ENCODE data around the gene ITPK1. TPM values are rescaled to one million over a fixed set of nuclear protein-coding genes. Genes with fewer than 3 reads are reported as not detected.

ITPK1 gene
- total and polyA plus RNA-seq, 2 experiments from 2014 or later, result 33.0 to 42.9 TPM

GRCh38 chr14:93094121-93094918, 21.4 kb downstream of the ITPK1 start:
- Histone ChIP-seq H3K36me3 (no peaks in the 10 kb centered on the region), H3K9me3 (ENCODE audit: low read depth) (no peaks in the 10 kb centered on the region), H3K27me3 (no peaks in the 10 kb centered on the region), H3K27ac (no peak overlapping the region), H3K4me3 (no peak overlapping the region), H3K4me1 (ENCODE audit: low read depth) (peaks cover 11% of the 10 kb centered on the region)
- DNase-seq (ENCODE audit: low read depth in 1 of 2, low spot score in 1 of 2), result no peak
- no peak for TF ChIP-seq CTCF (IDR thresholded peaks at IDR 0.05; ENCODE audit: low read depth, low read length)

GRCh38 chr14:93092606-93093556, 22.8 kb downstream of the ITPK1 start:
- Histone ChIP-seq H3K4me1 (ENCODE audit: low read depth) (peaks cover 11% of the 10 kb centered on the region), H3K36me3 (no peaks in the 10 kb centered on the region), H3K9me3 (ENCODE audit: low read depth) (no peaks in the 10 kb centered on the region), H3K4me3 (no peak overlapping the region), H3K27ac (no peak overlapping the region), H3K27me3 (no peaks in the 10 kb centered on the region)
- TF ChIP-seq CTCF (IDR thresholded peaks at IDR 0.05; ENCODE audit: low read depth, low read length), result no peak
- no peak for DNase-seq (ENCODE audit: low read depth in 1 of 2, low spot score in 1 of 2)

GRCh38 chr14:93091666-93092065, 24.1 kb downstream of the ITPK1 start:
- no peak for DNase-seq (ENCODE audit: low read depth in 1 of 2, low spot score in 1 of 2)
- Histone ChIP-seq H3K4me1 (ENCODE audit: low read depth) (peaks cover 11% of the 10 kb centered on the region), H3K36me3 (no peaks in the 10 kb centered on the region), H3K9me3 (ENCODE audit: low read depth) (no peaks in the 10 kb centered on the region), H3K4me3 (no peak overlapping the region), H3K27ac (no peak overlapping the region), H3K27me3 (no peaks in the 10 kb centered on the region)
- no peak for TF ChIP-seq CTCF (IDR thresholded peaks at IDR 0.05; ENCODE audit: low read depth, low read length)

- H3K27ac ChIP-seq, result peak overlapping the region; percentile 25
Measured at GRCh38 chr14:93090826-93091555, 24.7 kb downstream of the ITPK1 start.

More at GRCh38 chr14:93090826-93091555, 24.7 kb downstream of the ITPK1 start:
- peak in 1 of 2 donors; percentile 31 for DNase-seq (ENCODE audit: low read depth in 1 of 2, low spot score in 1 of 2)
- Histone ChIP-seq H3K4me1 (ENCODE audit: low read depth) (peaks cover 18% of the 10 kb centered on the region), H3K4me3 (no peak overlapping the region), H3K27me3 (no peaks in the 10 kb centered on the region), H3K36me3 (no peaks in the 10 kb centered on the region), H3K9me3 (ENCODE audit: low read depth) (no peaks in the 10 kb centered on the region)
- TF ChIP-seq CTCF (IDR thresholded peaks at IDR 0.05; ENCODE audit: low read depth, low read length), result no peak
